NT2/D1 (cell line): ENCODE data around the gene ARID1A.

Experiments
- SUZ12 ChIP-seq: IDR thresholded peaks from 2 replicates; pipeline ENCODE4 v1.6.1; 2011; ENCODE audit not compliant: insufficient read length, insufficient read depth; ENCODE audit errors: extremely low read depth
- YY1 ChIP-seq: IDR thresholded peaks from 2 replicates; pipeline ENCODE4 v1.6.1; 2011; ENCODE audit not compliant: insufficient read length, insufficient read depth

DNA sequence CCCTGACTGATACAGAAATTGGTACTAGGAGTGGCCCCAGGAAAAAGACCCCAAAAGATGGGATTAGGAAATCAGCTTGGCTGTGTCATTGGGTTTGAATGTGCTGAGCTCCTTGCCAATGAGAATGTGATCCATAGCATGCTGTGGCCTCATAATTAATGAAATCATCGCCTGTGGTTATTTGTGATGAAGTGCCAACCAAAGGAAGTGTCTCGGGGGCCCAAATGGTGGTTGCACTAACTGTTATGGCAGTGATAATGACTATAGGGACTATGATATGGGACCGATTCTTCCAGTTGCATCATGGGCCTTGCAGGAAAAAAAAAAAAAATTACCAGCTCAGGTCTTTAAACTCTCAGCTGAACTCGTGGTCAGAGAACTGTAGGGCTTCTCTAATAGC, 115.2 kb downstream of the ARID1A start:
- TF ChIP-seq YY1: no peak
- no peak for TF ChIP-seq SUZ12
